Lung (tissue), 13 donors: ENCODE results near the gene CNR2. TPM values are rescaled to one million over a fixed set of nuclear protein-coding genes. Genes with fewer than 3 reads are reported as not detected.

Experiments used
- ATAC-seq: fragments of 200-7000 bp; cut with Tn5 transposase; one replicate; pipeline ENCODE4 v1.9.1; 2020; ENCODE audit warnings: moderate number of reproducible peaks; ENCODE audit not compliant: insufficient read depth, low FRiP score
- DNase-seq, 3 donors: peaks; one replicate each; pipeline ENCODE4 v3.0.0-alpha.2; 2013 to 2017
- H3K27ac ChIP-seq, 2 donors: one replicate each; pipeline ENCODE4 v1.5.1; 2013; ENCODE audit warnings: mild to moderate bottlenecking in 2 of 2, moderate library complexity in 2 of 2, control low read depth in 1 of 2, inconsistent platforms in 1 of 2, low read depth in 1 of 2, low read length in 1 of 2
- H3K27me3 ChIP-seq, 3 donors: one replicate each; pipeline ENCODE4 v1.5.1; 2013; ENCODE audit warnings: low read length in 2 of 3; ENCODE audit not compliant: control insufficient read depth in 3 of 3, insufficient read depth in 3 of 3
- H3K36me3 ChIP-seq, 4 donors: one replicate each; pipeline ENCODE4 v1.5.1; 2013; ENCODE audit warnings: low read length in 4 of 4, mild to moderate bottlenecking in 1 of 4, moderate library complexity in 1 of 4; ENCODE audit not compliant: control insufficient read depth in 4 of 4, insufficient read depth in 4 of 4
- H3K4me1 ChIP-seq, 5 donors: one replicate each; pipeline ENCODE4 v1.5.1; 2013; ENCODE audit warnings: low read length in 5 of 5, mild to moderate bottlenecking in 2 of 5, moderate library complexity in 1 of 5; ENCODE audit not compliant: control insufficient read depth in 5 of 5, insufficient read depth in 5 of 5
- H3K4me3 ChIP-seq: one replicate; pipeline ENCODE4 v1.5.1; 2013; ENCODE audit warnings: mild to moderate bottlenecking, control low read depth, moderate library complexity
- H3K9ac ChIP-seq, 2 donors: one replicate each; pipeline ENCODE4 v1.5.1; 2013; ENCODE audit warnings: low read length in 2 of 2, control low read depth in 1 of 2; ENCODE audit not compliant: insufficient read depth in 1 of 2
- H3K9me3 ChIP-seq, 4 donors: one replicate each; pipeline ENCODE4 v1.5.1; 2013; ENCODE audit warnings: low read length in 3 of 4, mild to moderate bottlenecking in 1 of 4, moderate library complexity in 1 of 4; ENCODE audit not compliant: control insufficient read depth in 4 of 4, insufficient read depth in 3 of 4
- CTCF ChIP-seq: IDR thresholded peaks from 2 replicates; pipeline ENCODE4 v1.5.1; 2012; ENCODE audit warnings: mild to moderate bottlenecking; ENCODE audit errors: control extremely low read depth, extremely low read depth
- WGBS, 2 donors: extraction: QIAGEN DNeasy Blood & Tissue Kit; methylation state at CpG; one replicate each; pipeline ENCODE4 v1.1.7; 2013; 5-methylcytosine and 5-hydroxymethylcytosine counted together
- polyA plus RNA-seq, 2 donors: library from polyadenylated mRNA; stranded (reverse); fragments of 200-250 nt; gene quantifications; one replicate each; pipeline ENCODE4 v1.2.1, GENCODE V29; 2013
- small RNA-seq: library from RNA; depleted of rRNA; stranded (forward); fragments of <200 nt; gene quantifications from one replicate; pipeline ENCODE3, GENCODE V24; 2014; ENCODE audit warnings: low replicate concordance
- total RNA-seq, 2 donors: library from RNA; depleted of rRNA in 1 of 2; stranded (reverse); fragments of >200 nt in 1 of 2; gene quantifications; one replicate each; pipeline ENCODE4 v1.2.1, GENCODE V29; 2014 to 2021
- donor health status: control.
- donor health status: control.
- donor health status: Bipolar disorder and iron deficiency.
- donor health status: healthy.
- donor health status: DM: yes; HTN: yes; CAD: no.

CNR2 gene
- total and polyA plus RNA-seq, 4 donors: 0.04 to 0.46 (median 0.10) TPM

GRCh38 chr1:23823767-23824166, 89.4 kb downstream of the CNR2 start:
- Histone ChIP-seq H3K9ac (peak overlapping the region in 1 of 2 donors; percentile 7), H3K4me1 (peaks cover 0 to 9% (median 0%) of the 10 kb centered on the region in 5 donors), H3K9me3 (no peaks in the 10 kb centered on the region), H3K27ac (no peak overlapping the region), H3K4me3 (no peak overlapping the region), H3K27me3 (no peaks in the 10 kb centered on the region), H3K36me3 (peaks cover 0 to 3% (median under 1%) of the 10 kb centered on the region in 4 donors)
- ATAC-seq: no peak
- WGBS, 2 donors: 84 to 86% methylated on average over 7 of the region's 7 CpGs
- no peak for TF ChIP-seq CTCF
- no peak for DNase-seq

Small RNA genes within 50 kb of the gene (small RNA-seq; reads per million reads assigned to genes)
- gene MIR378F: not detected

Other genes with a start within 250 kb of the CNR2 start
- 1,000 to 10,000 TPM in 1 of 2 donors, 100 to 1,000 TPM in 1; 775 to 1,368 TPM for gene RPL11, start 221.6 kb downstream of the CNR2 start, total RNA-seq
- gene RPL11, start 221.6 kb downstream of the CNR2 start, polyA plus RNA-seq: 1,000 to 10,000 TPM; 1,517 to 3,087 TPM
- gene ELOA, start 169.9 kb downstream of the CNR2 start, total RNA-seq: 10 to 100 TPM; 36.2 to 65.0 TPM
- 10 to 100 TPM; 24.0 to 27.3 TPM for gene ELOA, start 169.9 kb downstream of the CNR2 start, polyA plus RNA-seq
- gene PITHD1, start 134.9 kb downstream of the CNR2 start, total RNA-seq: 10 to 100 TPM; 44.7 to 55.7 TPM
- 10 to 100 TPM; 39.2 to 50.0 TPM for gene PITHD1, start 134.9 kb downstream of the CNR2 start, polyA plus RNA-seq
- gene LYPLA2, start 122.2 kb downstream of the CNR2 start, total RNA-seq: 10 to 100 TPM; 30.9 to 66.8 TPM
- 10 to 100 TPM; 67.1 to 83.1 TPM for gene LYPLA2, start 122.2 kb downstream of the CNR2 start, polyA plus RNA-seq
- 10 to 100 TPM; 21.4 to 83.9 TPM for gene GALE, start 112.6 kb downstream of the CNR2 start, total RNA-seq
- gene GALE, start 112.6 kb downstream of the CNR2 start, polyA plus RNA-seq: 100 to 1,000 TPM in 1 of 2 donors, 10 to 100 TPM in 1; 76.0 to 146 TPM
- gene HMGCL, start 87.9 kb downstream of the CNR2 start, total RNA-seq: 10 to 100 TPM; 46.6 to 47.6 TPM
- 10 to 100 TPM; 33.3 to 41.2 TPM for gene HMGCL, start 87.9 kb downstream of the CNR2 start, polyA plus RNA-seq
- 10 to 100 TPM; 31.2 to 39.6 TPM for gene FUCA1, start 45.1 kb downstream of the CNR2 start, total RNA-seq
- gene FUCA1, start 45.1 kb downstream of the CNR2 start, polyA plus RNA-seq: 10 to 100 TPM; 31.5 to 41.1 TPM
- gene PNRC2, start 46.5 kb upstream of the CNR2 start, total RNA-seq: 100 to 1,000 TPM in 1 of 2 donors, 10 to 100 TPM in 1; 86.2 to 159 TPM
- 10 to 100 TPM; 70.7 to 93.6 TPM for gene PNRC2, start 46.5 kb upstream of the CNR2 start, polyA plus RNA-seq
- gene SRSF10, start 67.0 kb upstream of the CNR2 start, total RNA-seq: 100 to 1,000 TPM in 1 of 2 donors, 10 to 100 TPM in 1; 82.6 to 251 TPM
- 10 to 100 TPM; 55.1 to 74.2 TPM for gene SRSF10, start 67.0 kb upstream of the CNR2 start, polyA plus RNA-seq
- gene MYOM3, start 198.8 kb upstream of the CNR2 start, total RNA-seq: under 1 TPM; 0.11 to 0.55 TPM
- under 1 TPM; 0.09 to 0.10 TPM for gene MYOM3, start 198.8 kb upstream of the CNR2 start, polyA plus RNA-seq
- 1 to 10 TPM in 1 of 2 donors, under 1 TPM in 1; 0.17 to 1.0 TPM for gene IL22RA1, start 229.8 kb upstream of the CNR2 start, total RNA-seq
- gene IL22RA1, start 229.8 kb upstream of the CNR2 start, polyA plus RNA-seq: under 1 TPM; 0.09 to 0.30 TPM